CD14-positive monocyte (primary cell): ENCODE results near the gene RNF223. TPM values are rescaled to one million over a fixed set of nuclear protein-coding genes. Genes with fewer than 3 reads are reported as not detected.
"Not testable (repeated sequence)": the region's sequence is repeated elsewhere in the genome, so short reads cannot be mapped to it uniquely, and the experiment has no call there.

Experiments used
- DNase-seq, 3 donors: peaks; one replicate each; pipeline ENCODE4 v3.0.0-alpha.2; 2011 to 2022
- H2AFZ ChIP-seq: 2 replicates; pipeline ENCODE4 v1.6.0; 2012; ENCODE audit warnings: mild to moderate bottlenecking, low read depth, low read length, inconsistent platforms; ENCODE audit not compliant: insufficient read depth, poor library complexity, severe bottlenecking
- H3K27ac ChIP-seq, 2 donors: 1 replicate in 1 of 2; 2 replicates in 1 of 2; pipeline ENCODE4 v1.5.1; 2012 to 2013; ENCODE audit warnings: low read length in 2 of 2, control low read depth in 1 of 2, inconsistent platforms in 1 of 2, low read depth in 1 of 2, mild to moderate bottlenecking in 1 of 2
- H3K27me3 ChIP-seq, 2 donors: one replicate each; pipeline versions ENCODE4 v1.6.0 to v1.6.1; 2011 to 2013; ENCODE audit warnings: low read length in 2 of 2; ENCODE audit not compliant: control insufficient read depth in 2 of 2, insufficient read depth in 2 of 2
- H3K36me3 ChIP-seq, 2 donors: replicated peaks in 1 of 2; 1 replicate in 1 of 2; 2 replicates in 1 of 2; pipeline versions ENCODE4 v1.5.1 to v1.6.1; 2012 to 2013; ENCODE audit warnings: low read length in 2 of 2, control low read depth in 1 of 2, inconsistent platforms in 1 of 2, mild to moderate bottlenecking in 1 of 2; ENCODE audit not compliant: insufficient read depth in 2 of 2, control insufficient read depth in 1 of 2
- H3K4me1 ChIP-seq, 2 donors: 1 replicate in 1 of 2; 2 replicates in 1 of 2; pipeline versions ENCODE4 v1.5.1 to v1.6.1; 2012 to 2013; ENCODE audit warnings: low read length in 2 of 2, control low read depth in 1 of 2, inconsistent platforms in 1 of 2, mild to moderate bottlenecking in 1 of 2, moderate library complexity in 1 of 2; ENCODE audit not compliant: insufficient read depth in 2 of 2, control insufficient read depth in 1 of 2
- H3K4me2 ChIP-seq: replicated peaks from 2 replicates; pipeline ENCODE3; 2012; ENCODE audit warnings: low read length, moderate library complexity, mild to moderate bottlenecking; ENCODE audit not compliant: poor library complexity, severe bottlenecking; ENCODE audit errors: extremely low read depth
- H3K4me3 ChIP-seq, 3 experiments: fragments of 200-600 bp in 1 of 3; sonication (generic) in 1 of 3; replicated peaks in 1 of 3; 1 replicate in 2 of 3; 2 replicates in 1 of 3; pipeline ENCODE4 v1.5.1; 2011 to 2013; ENCODE audit warnings: low read length in 3 of 3, mild to moderate bottlenecking in 3 of 3, control low read depth in 2 of 3, low read depth in 2 of 3, inconsistent platforms in 1 of 3, moderate library complexity in 1 of 3
- H3K79me2 ChIP-seq: 2 replicates; pipeline ENCODE4 v1.6.0; 2012; ENCODE audit warnings: mild to moderate bottlenecking, control low read depth, inconsistent platforms, low read length, moderate library complexity; ENCODE audit not compliant: insufficient read depth
- H3K9ac ChIP-seq: 2 replicates; pipeline ENCODE4 v1.6.0; 2017; ENCODE audit warnings: low read length, mild to moderate bottlenecking; ENCODE audit not compliant: insufficient read depth, poor library complexity, severe bottlenecking
- H3K9me3 ChIP-seq, 2 donors: replicated peaks in 1 of 2; 1 replicate in 1 of 2; 2 replicates in 1 of 2; pipeline versions ENCODE4 v1.5.1 to v1.6.1; 2012 to 2013; ENCODE audit warnings: low read length in 2 of 2, control low read depth in 1 of 2; ENCODE audit not compliant: control insufficient read depth in 1 of 2, insufficient read depth in 1 of 2
- H4K20me1 ChIP-seq: 2 replicates; pipeline ENCODE4 v1.6.0; 2012; ENCODE audit warnings: mild to moderate bottlenecking, low read length, control low read depth, moderate library complexity; ENCODE audit not compliant: insufficient read depth
- H3K27ac Mint-ChIP-seq, 7 donors: one replicate each; pipeline ENCODE4 v1.8.0; 2020; ENCODE audit warnings: mild to moderate bottlenecking in 7 of 7, mixed read lengths in 7 of 7, moderate library complexity in 6 of 7, inconsistent platforms in 2 of 7
- H3K27me3 Mint-ChIP-seq, 3 donors: one replicate each; pipeline ENCODE4 v1.8.0; 2021 to 2022; ENCODE audit warnings: low read depth in 3 of 3, mild to moderate bottlenecking in 3 of 3, mixed read lengths in 3 of 3, moderate library complexity in 3 of 3, inconsistent platforms in 1 of 3
- H3K36me3 Mint-ChIP-seq, 2 donors: one replicate each; pipeline ENCODE4 v1.8.0; 2020; ENCODE audit warnings: mixed read lengths in 2 of 2, inconsistent platforms in 1 of 2, mild to moderate bottlenecking in 1 of 2
- H3K4me1 Mint-ChIP-seq: one replicate; pipeline ENCODE4 v1.8.0; 2020; ENCODE audit warnings: mild to moderate bottlenecking, mixed read lengths
- H3K4me3 Mint-ChIP-seq, 2 donors: one replicate each; pipeline ENCODE4 v1.8.0; 2020; ENCODE audit warnings: mild to moderate bottlenecking in 2 of 2, mixed read lengths in 2 of 2, moderate library complexity in 1 of 2
- H3K9me3 Mint-ChIP-seq, 7 donors: one replicate each; pipeline ENCODE4 v1.8.0; 2020 to 2022; ENCODE audit warnings: mixed read lengths in 7 of 7, mild to moderate bottlenecking in 6 of 7, moderate library complexity in 6 of 7, inconsistent platforms in 2 of 7
- WGBS: methylation state at CpG from one replicate; pipeline ENCODE4 v1.1.5; 2013; ENCODE audit warnings: missing lambda C conversion rate; ENCODE audit not compliant: insufficient coverage; 5-methylcytosine and 5-hydroxymethylcytosine counted together
- intact Hi-C, 2 donors: fragments of 100-400 bp; cut with micrococcal nuclease; formaldehyde crosslinking; loops; one replicate each; pipeline versions ENCODE4 v1.15.0 to v1.15.1; 2023
- polyA plus RNA-seq, 3 donors: library from polyadenylated mRNA; depleted of rRNA in 1 of 3; unstranded in 2 of 3; stranded (reverse) in 1 of 3; fragments of 300-500 nt in 2 of 3; fragments of >200 nt in 1 of 3; fragmentation: Illumina TruSeq in 2 of 3; gene quantifications; 1 replicate in 2 of 3; 2 replicates in 1 of 3; pipeline ENCODE4 v1.2.3, GENCODE V29; 2012 to 2021
- TF ChIP-seq, protein P1 (sequence below): fragments of 200-600 bp; IDR thresholded peaks from one replicate; pipeline ENCODE4 v1.8.0; 2022; ENCODE audit warnings: antibody characterized with exemption, mild to moderate bottlenecking

Gene RNF223
- polyA plus RNA-seq, 3 donors, result not detected

DNA sequence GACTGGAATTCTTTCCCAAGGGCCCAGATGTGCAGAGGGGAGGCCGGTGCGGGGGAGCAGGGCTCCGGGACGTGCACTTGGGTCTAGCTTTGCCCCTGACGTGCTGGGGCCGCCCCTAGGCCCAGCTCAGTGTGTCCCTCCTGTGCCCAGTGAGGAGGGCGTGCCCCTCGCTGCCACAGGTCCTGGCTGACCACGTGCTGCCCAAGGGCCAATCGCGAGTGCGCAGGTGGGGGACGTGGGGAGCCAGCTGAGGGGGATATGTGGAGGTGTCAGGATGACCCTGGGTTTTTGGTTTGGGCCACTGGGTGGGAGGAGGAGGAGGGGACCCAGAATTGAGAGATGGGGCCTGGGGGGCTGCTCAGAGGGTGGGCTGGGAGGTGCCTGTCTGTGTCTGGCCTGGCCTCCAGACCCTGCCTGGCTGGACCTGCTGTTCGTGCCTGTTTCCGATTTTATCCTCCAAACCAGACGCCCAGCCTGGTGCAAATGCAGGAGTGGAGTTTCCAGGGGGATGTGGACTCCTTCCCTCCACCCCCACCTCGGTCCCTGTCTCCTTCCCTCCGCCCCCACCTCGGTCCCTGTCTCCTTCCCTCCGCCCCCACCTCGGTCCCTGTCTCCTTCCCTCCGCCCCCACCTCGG lies 6.1 kb upstream of the RNF223 start:
- TF ChIP-seq, protein P1, sequence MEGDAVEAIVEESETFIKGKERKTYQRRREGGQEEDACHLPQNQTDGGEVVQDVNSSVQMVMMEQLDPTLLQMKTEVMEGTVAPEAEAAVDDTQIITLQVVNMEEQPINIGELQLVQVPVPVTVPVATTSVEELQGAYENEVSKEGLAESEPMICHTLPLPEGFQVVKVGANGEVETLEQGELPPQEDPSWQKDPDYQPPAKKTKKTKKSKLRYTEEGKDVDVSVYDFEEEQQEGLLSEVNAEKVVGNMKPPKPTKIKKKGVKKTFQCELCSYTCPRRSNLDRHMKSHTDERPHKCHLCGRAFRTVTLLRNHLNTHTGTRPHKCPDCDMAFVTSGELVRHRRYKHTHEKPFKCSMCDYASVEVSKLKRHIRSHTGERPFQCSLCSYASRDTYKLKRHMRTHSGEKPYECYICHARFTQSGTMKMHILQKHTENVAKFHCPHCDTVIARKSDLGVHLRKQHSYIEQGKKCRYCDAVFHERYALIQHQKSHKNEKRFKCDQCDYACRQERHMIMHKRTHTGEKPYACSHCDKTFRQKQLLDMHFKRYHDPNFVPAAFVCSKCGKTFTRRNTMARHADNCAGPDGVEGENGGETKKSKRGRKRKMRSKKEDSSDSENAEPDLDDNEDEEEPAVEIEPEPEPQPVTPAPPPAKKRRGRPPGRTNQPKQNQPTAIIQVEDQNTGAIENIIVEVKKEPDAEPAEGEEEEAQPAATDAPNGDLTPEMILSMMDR, result no peak
- 3% methylated on average over 13 of the region's 23 CpGs for WGBS
- intact Hi-C loops, result no loop called here
- Histone ChIP-seq H3K4me2 (peak overlapping the region; percentile 57), H3K36me3 (no peaks in the 10 kb centered on the region), H3K79me2 (no peaks in the 10 kb centered on the region), H3K27ac (no peak overlapping the region), H3K9me3 (no peaks in the 10 kb centered on the region), H3K4me1 (peaks cover 9 to 11% of the 10 kb centered on the region in 2 donors), H3K9ac (peak overlapping the region; percentile 36), H3K27me3 (peaks cover 0 to 14% of the 10 kb centered on the region in 2 donors), H3K4me3 (peak overlapping the region in 1 of 3 experiments; percentile 34), H4K20me1 (no peaks in the 10 kb centered on the region), H2AFZ (peak overlapping the region; percentile 50)
- peaks cover 7 to 17% (median 10%) of the 10 kb centered on the region in 3 donors for H3K27me3 Mint-ChIP-seq
- H3K9me3 Mint-ChIP-seq, result peaks cover 0 to 2% (median 0%) of the 10 kb centered on the region in 7 donors
- peaks cover 9% of the 10 kb centered on the region for H3K4me1 Mint-ChIP-seq
- peak overlapping the region in 1 of 2 donors; percentile 69 for H3K4me3 Mint-ChIP-seq
- peaks cover 3 to 5% of the 10 kb centered on the region in 2 donors for H3K36me3 Mint-ChIP-seq
- no peak overlapping the region for H3K27ac Mint-ChIP-seq
- no peak for DNase-seq

DNA sequence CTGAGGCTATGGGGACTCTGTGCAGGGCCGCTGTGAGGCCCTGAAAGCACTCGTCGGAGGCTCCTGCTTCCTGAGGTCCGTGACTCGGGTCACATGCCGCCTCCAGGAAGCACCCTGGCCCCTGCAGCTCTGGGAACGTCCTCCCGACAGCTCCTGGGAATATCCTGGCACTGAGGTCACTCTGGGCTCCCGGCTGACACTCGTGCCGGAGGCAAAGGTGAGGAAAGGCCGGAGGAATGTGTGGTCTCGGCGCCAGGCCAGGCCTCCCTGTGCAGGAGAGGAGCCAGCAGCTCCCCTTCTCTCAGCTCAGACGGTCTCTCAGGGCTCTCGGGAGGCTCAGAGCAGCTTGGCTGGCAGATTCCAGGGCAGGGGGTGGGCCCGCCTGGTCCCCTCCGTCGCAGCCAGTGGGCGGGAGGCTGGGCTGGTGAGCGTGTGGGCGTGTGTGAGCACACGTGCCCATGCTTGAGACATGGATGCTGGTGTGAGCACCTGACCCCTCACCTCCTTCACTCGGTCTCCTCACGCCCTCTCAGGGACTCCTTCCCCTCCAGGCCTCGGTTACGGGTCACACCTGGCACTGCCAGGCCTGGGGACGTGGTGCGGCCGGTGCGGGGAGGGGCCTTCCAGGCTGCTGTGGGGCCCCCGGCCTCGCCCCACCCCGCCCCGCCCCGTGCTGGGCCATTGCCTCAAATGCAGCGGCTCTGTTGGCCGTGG lies 5.5 kb upstream of the RNF223 start:
- Histone ChIP-seq H4K20me1 (no peaks in the 10 kb centered on the region), H3K27ac (no peak overlapping the region), H3K27me3 (peaks cover 0 to 14% of the 10 kb centered on the region in 2 donors), H3K9ac (peak overlapping the region; percentile 36), H3K4me2 (peak overlapping the region; percentile 57), H3K9me3 (no peaks in the 10 kb centered on the region), H3K4me1 (peaks cover 9 to 11% of the 10 kb centered on the region in 2 donors), H3K4me3 (peak overlapping the region in 1 of 3 experiments; percentile 34), H3K36me3 (no peaks in the 10 kb centered on the region), H2AFZ (peak overlapping the region; percentile 50), H3K79me2 (no peaks in the 10 kb centered on the region)
- intact Hi-C loops, result no loop called here
- WGBS, result 1% methylated on average over 33 of the region's 38 CpGs
- peaks cover 7 to 17% (median 10%) of the 10 kb centered on the region in 3 donors for H3K27me3 Mint-ChIP-seq
- H3K27ac Mint-ChIP-seq, result peak overlapping the region in 1 of 7 donors; percentile 18
- TF ChIP-seq, protein P1, result no peak
- peaks cover 3 to 5% of the 10 kb centered on the region in 2 donors for H3K36me3 Mint-ChIP-seq
- H3K4me3 Mint-ChIP-seq, result peak overlapping the region; percentile 58 to 71
- peaks cover 0 to 2% (median 0%) of the 10 kb centered on the region in 7 donors for H3K9me3 Mint-ChIP-seq
- H3K4me1 Mint-ChIP-seq, result peaks cover 9% of the 10 kb centered on the region
- no peak for DNase-seq

DNA sequence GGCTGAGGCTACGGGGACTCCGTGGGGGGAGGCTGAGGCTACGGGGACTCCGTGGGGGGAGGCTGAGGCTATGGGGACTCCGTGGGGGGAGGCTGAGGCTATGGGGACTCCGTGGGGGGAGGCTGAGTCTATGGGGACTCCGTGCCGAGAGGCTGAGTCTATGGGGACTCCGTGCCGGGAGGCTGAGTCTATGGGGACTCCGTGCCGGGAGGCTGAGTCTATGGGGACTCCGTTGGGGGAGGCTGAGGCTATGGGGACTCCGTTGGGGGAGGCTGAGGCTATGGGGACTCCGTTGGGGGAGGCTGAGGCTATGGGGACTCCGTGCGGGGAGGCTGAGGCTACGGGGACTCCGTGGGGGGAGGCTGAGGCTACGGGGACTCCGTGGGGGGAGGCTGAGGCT lies 3.3 kb upstream of the RNF223 start:
- DNase-seq, H3K4me3 ChIP-seq, H3K27ac Mint-ChIP-seq, H3K27ac ChIP-seq, H3K79me2 ChIP-seq, H3K9me3 ChIP-seq, H3K9me3 Mint-ChIP-seq, H3K36me3 Mint-ChIP-seq, H4K20me1 ChIP-seq, H3K4me2 ChIP-seq, intact Hi-C loops, H3K36me3 ChIP-seq, H3K4me3 Mint-ChIP-seq, H3K4me1 Mint-ChIP-seq, H2AFZ ChIP-seq, H3K9ac ChIP-seq: not testable (repeated sequence)
- H3K27me3 Mint-ChIP-seq, result peaks cover 7 to 20% (median 10%) of the 10 kb centered on the region in 3 donors
- peaks cover 9 to 11% of the 10 kb centered on the region in 2 donors for H3K4me1 ChIP-seq
- no CpG with 5 or more reads among the region's 21 CpGs for WGBS
- H3K27me3 ChIP-seq, result peaks cover 0 to 14% of the 10 kb centered on the region in 2 donors
